T-helper 17 cell (primary cell): Measurements from ENCODE around the gene ADCY4. TPM values are rescaled to one million over a fixed set of nuclear protein-coding genes. Genes with fewer than 3 reads are reported as not detected.

Experiments used
- ATAC-seq: fragments of 150-1000 bp; cut with Tn5 transposase; 2 replicates; pipeline ENCODE4 v1.10.0; 2021; ENCODE audit warnings: mild to moderate bottlenecking, moderate library complexity
- DNase-seq, 3 donors: peaks; one replicate each; pipeline versions ENCODE4 v3.0.0 to v3.0.0-alpha.2; 2020 to 2021
- H3K9me3 ChIP-seq: one replicate; pipeline ENCODE4 v1.7.0; 2013; ENCODE audit warnings: low read length, mild to moderate bottlenecking; ENCODE audit not compliant: control insufficient read depth, poor library complexity, severe bottlenecking
- H3K27ac Mint-ChIP-seq: one replicate; pipeline ENCODE4 v1.8.0; 2022; ENCODE audit warnings: mild to moderate bottlenecking, moderate library complexity, mixed read lengths
- H3K27me3 Mint-ChIP-seq: one replicate; pipeline ENCODE4 v1.8.0; 2022; ENCODE audit warnings: mixed read lengths
- H3K36me3 Mint-ChIP-seq: one replicate; pipeline ENCODE4 v1.8.0; 2022; ENCODE audit warnings: low read depth, mixed read lengths
- H3K4me1 Mint-ChIP-seq: one replicate; pipeline ENCODE4 v1.8.0; 2022; ENCODE audit warnings: mild to moderate bottlenecking, mixed read lengths
- H3K4me3 Mint-ChIP-seq: one replicate; pipeline ENCODE4 v1.8.0; 2022; ENCODE audit warnings: mild to moderate bottlenecking, moderate library complexity, mixed read lengths
- total RNA-seq, 4 donors: library from RNA in 2 of 4; stranded (reverse) in 2 of 4; gene quantifications; one replicate each; pipeline ENCODE4 v1.2.3 and lab custom pipeline; 2022 to 2026

Gene ADCY4
- total RNA-seq, 2 donors from 2014 or later = 5.4 to 7.9 TPM

- H3K9me3 ChIP-seq = no peaks in the 10 kb centered on the region
- Mint-ChIP-seq H3K36me3 (peaks cover 3% of the 10 kb centered on the region), H3K27me3 (peaks cover 2% of the 10 kb centered on the region), H3K27ac (peak overlapping the region; percentile 96), H3K4me3 (peak overlapping the region; percentile 87), H3K4me1 (peaks cover 59% of the 10 kb centered on the region)
- no peak for DNase-seq
- no peak for ATAC-seq
Observed at GRCh38 chr14:24313913-24314312, 21.0 kb downstream of the ADCY4 start.

GRCh38 chr14:24312736-24313507, 21.9 kb downstream of the ADCY4 start:
- Mint-ChIP-seq H3K36me3 (peaks cover 6% of the 10 kb centered on the region), H3K27me3 (no peaks in the 10 kb centered on the region), H3K4me1 (peaks cover 63% of the 10 kb centered on the region), H3K4me3 (peak overlapping the region; percentile 87), H3K27ac (peak overlapping the region; percentile 96)
- H3K9me3 ChIP-seq = no peaks in the 10 kb centered on the region
- DNase-seq (no peak), ATAC-seq (no peak)

DNA sequence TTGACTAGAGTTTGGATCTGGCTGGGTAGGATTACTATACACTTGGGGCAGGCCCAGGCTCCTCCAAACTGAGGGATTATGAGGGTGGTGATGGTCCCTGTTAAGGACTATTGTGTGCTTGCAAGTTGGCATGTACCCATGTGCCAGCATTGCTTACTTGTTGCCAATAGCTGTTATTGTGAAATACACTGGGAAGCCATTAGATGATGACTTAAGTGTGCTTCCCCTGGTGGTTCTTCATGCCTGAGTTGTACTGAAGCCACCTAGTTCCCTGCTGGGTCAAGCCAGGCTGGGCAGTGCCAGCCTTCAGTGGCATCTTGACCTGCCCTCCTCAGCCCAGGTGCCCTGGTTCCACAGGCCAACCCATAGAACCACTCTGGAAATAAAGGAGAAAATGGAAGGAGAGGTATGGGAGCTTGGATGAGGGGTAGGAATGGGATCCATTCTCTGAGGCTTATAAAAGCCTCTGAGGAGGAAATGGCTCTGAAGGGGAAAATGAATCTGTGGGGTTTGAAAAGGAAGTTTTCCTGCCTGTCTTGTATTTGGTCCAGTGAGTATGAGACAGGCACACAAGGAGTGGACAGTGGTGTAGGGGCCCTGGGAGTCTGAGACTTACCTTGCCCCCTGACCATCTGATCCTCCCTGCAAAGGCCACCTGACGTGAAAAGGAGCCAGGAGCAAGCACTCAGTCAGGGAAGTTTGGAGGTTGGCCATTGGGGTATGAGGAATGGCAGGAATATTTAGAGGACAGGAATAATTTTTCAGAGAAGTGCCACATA, 22.8 kb downstream of the ADCY4 start:
- Mint-ChIP-seq H3K4me3 (peak overlapping the region; percentile 87), H3K27me3 (no peaks in the 10 kb centered on the region), H3K36me3 (peaks cover 6% of the 10 kb centered on the region), H3K27ac (peak overlapping the region; percentile 96), H3K4me1 (peaks cover 64% of the 10 kb centered on the region)
- no peak for DNase-seq
- H3K9me3 ChIP-seq = no peaks in the 10 kb centered on the region
- ATAC-seq = peak; percentile 5

GRCh38 chr14:24310646-24311604, 23.9 kb downstream of the ADCY4 start, which contains the start of gene LTB4R:
Gene LTB4R (plus strand): TSS chr14:24311502. CDS start chr14:24315652, 4,150 bp downstream.
- ATAC-seq (peak; percentile 86), DNase-seq (peak; percentile 58 to 62 (median 62))
- Mint-ChIP-seq H3K27ac (peak within 1 kb of the TSS; percentile 96), H3K4me3 (peak within 1 kb of the TSS; percentile 87), H3K4me1 (peaks cover 64% of the 10 kb centered on the region), H3K36me3 (peaks cover 9% of the 10 kb centered on the region), H3K27me3 (no peaks in the 10 kb centered on the region)
- H3K9me3 ChIP-seq = no peaks in the 10 kb centered on the region

- H3K36me3 Mint-ChIP-seq = peaks cover 15% of the 10 kb centered on the region
- no peaks in the 10 kb centered on the region for H3K27me3 Mint-ChIP-seq
- peak overlapping the region; percentile 87 for H3K4me3 Mint-ChIP-seq
- peak overlapping the region; percentile 91 for H3K27ac Mint-ChIP-seq
- no peaks in the 10 kb centered on the region for H3K9me3 ChIP-seq
- ATAC-seq (no peak), DNase-seq (no peak)
- H3K4me1 Mint-ChIP-seq = peaks cover 59% of the 10 kb centered on the region
Observed at GRCh38 chr14:24310265-24310645, 24.6 kb downstream of the ADCY4 start.

DNA sequence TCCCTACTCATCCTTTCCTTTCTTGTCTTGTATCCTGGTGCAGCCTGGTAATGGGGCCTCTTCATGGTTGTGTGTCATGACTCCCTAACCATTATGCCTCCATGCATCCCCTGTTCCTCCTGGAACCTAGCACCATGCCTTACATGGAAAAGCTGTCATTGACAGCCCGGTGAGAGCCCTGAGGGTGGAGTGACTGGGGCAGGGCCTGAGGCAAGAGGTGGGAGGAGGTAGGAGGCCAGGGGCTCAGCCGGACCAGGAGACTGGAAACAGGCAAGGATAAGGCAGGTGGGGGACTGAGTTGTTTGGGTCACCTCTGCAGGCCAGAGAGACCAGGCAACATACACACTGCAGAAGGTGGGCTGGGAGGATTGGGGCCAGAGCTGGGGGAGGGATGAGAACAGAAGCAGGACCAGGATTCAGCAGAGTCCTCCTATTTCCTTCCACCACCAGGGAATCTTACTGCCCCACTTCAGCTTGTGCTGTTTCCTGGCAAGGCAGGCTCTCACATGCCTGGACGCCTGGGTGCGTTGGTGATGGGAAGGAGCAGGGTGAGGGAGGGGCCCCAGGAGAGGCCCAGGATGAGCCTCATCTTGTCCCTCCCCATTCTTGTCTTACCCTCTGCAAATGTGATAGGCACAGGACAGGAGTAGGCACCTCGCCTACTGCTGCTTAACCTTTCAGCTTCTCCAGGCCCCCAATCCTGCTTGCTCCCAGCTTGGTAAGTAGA, 25.2 kb downstream of the ADCY4 start, which contains the start of gene LTB4R2:
LTB4R2 (plus strand) TSS at position 603 of the 727 bp plus-strand sequence. CDS start 525 bp downstream, outside the sequence.
- peaks cover 18% of the 10 kb centered on the region for H3K36me3 Mint-ChIP-seq

DNA sequence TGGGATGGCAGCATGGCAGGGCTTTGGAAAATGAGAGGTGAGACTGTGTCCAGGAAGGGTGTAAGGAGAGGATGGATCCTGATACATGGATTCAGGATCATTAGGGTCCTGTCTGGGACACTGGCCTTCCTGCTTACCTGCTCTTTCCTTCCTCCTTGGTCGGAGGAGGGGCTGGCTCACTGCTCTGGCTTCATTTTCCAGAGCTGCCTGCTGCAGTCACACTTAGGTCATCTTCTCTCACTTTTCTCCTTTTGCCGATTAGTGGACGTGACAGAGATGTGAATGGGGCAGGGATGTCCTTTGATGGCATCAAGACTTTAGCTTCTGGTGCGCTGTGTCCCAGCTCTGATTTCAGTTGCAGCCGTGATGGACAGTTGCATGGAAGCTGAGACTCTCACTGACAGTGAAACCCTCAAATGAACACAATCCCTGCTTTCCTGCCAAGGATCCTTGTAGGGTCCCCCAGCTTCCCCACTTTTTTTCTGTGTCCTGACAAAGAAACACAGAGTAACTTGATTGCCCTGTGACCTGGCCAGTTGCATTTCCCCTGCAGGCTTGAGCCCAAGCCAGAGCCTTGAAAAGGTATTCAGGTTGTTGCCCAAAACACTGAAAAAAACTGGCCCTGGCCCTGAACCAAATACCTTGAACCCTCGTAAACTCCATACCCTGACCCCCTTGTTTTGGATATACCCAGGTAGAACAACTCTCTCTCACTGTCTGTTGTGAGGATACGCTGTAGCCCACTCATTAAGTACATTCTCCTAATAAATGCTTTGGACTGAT, 26.3 kb downstream of the ADCY4 start:
- no peaks in the 10 kb centered on the region for H3K9me3 ChIP-seq
- Mint-ChIP-seq H3K27ac (peak overlapping the region; percentile 91), H3K36me3 (peaks cover 17% of the 10 kb centered on the region), H3K4me3 (peak overlapping the region; percentile 62), H3K27me3 (no peaks in the 10 kb centered on the region), H3K4me1 (peaks cover 44% of the 10 kb centered on the region)
- DNase-seq (no peak), ATAC-seq (no peak)

More for the DNA sequence above, 25.2 kb downstream of the ADCY4 start, which contains the start of gene LTB4R2:
- peaks cover 54% of the 10 kb centered on the region for H3K4me1 Mint-ChIP-seq
- H3K27ac Mint-ChIP-seq = peak within 1 kb of the TSS; percentile 91
- DNase-seq (no peak), ATAC-seq (no peak)
- H3K4me3 Mint-ChIP-seq = peak within 1 kb of the TSS; percentile 87
- H3K27me3 Mint-ChIP-seq = no peaks in the 10 kb centered on the region
- H3K9me3 ChIP-seq = no peaks in the 10 kb centered on the region

GRCh38 chr14:24307575-24308341, 27.1 kb downstream of the ADCY4 start, which contains the start of gene CIDEB:
Gene CIDEB (minus strand): TSS chr14:24307977. CDS start chr14:24307858, 119 bp downstream.
- peaks cover 17% of the 10 kb centered on the region for H3K36me3 Mint-ChIP-seq
- no peaks in the 10 kb centered on the region for H3K27me3 Mint-ChIP-seq
- no peaks in the 10 kb centered on the region for H3K9me3 ChIP-seq
- DNase-seq (peak; percentile 27 to 49 (median 32)), ATAC-seq (peak; percentile 21)
- H3K4me1 Mint-ChIP-seq = peaks cover 38% of the 10 kb centered on the region
- H3K27ac Mint-ChIP-seq = peak within 1 kb of the TSS; percentile 91
- H3K4me3 Mint-ChIP-seq = peak within 1 kb of the TSS; percentile 68

- peaks cover 17% of the 10 kb centered on the region for H3K36me3 Mint-ChIP-seq
- no peaks in the 10 kb centered on the region for H3K9me3 ChIP-seq
- peak overlapping the region; percentile 68 for H3K4me3 Mint-ChIP-seq
- no peaks in the 10 kb centered on the region for H3K27me3 Mint-ChIP-seq
- H3K27ac Mint-ChIP-seq = no peak overlapping the region
- H3K4me1 Mint-ChIP-seq = peaks cover 32% of the 10 kb centered on the region
- no peak for ATAC-seq
- no peak for DNase-seq
Observed at GRCh38 chr14:24307156-24307574, 27.7 kb downstream of the ADCY4 start.

DNA sequence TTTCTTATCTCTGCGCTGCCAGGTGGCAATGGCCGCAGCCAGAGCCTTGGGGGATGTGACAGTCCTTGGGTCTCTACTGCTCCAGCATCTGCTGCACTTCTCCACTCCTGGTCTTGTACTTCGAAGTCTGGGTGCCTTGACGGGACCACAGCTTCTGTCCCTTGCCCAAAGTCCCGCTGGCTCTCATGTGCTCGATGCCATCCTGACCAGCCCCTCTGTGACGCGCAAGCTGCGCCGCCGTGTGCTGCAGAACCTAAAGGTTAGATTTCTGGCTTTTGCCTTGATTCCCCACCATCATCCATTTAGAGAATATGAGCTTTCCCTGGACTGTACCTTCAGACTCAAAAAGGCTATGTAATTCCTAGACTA, 30.9 kb downstream of the ADCY4 start:
- H3K4me3 Mint-ChIP-seq = no peak overlapping the region
- no peak for DNase-seq
- H3K27ac Mint-ChIP-seq = no peak overlapping the region
- ATAC-seq = no peak
- peaks cover 19% of the 10 kb centered on the region for H3K4me1 Mint-ChIP-seq
- H3K27me3 Mint-ChIP-seq = no peaks in the 10 kb centered on the region
- H3K36me3 Mint-ChIP-seq = peaks cover 17% of the 10 kb centered on the region
- no peaks in the 10 kb centered on the region for H3K9me3 ChIP-seq
